ENCODE data around the gene KCNB1.

Gene KCNB1

GRCh38 chr20:49388744-49389143 is 93.7 kb downstream of the KCNB1 start:
- DNase-seq (ENCODE audit: low read depth): no peak

DNA sequence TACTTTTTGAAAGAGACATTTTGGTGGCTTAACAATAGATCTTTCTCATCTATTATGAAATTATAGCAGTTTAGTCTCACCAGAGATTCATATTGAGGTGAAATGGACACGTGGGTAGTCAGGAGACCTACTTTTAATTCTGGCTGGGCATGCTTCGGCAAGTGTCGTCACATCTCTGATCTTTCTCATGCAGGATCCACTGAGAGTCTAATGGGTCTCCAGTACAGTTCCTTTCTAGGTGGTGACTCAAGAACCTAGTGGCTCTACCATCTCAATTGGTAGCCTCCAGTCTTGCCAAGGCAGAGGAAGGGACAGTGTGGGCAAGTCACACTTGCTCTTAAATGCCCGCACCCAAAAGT is 94.9 kb downstream of the KCNB1 start:
- no peak for DNase-seq (ENCODE audit: low read depth)

DNA sequence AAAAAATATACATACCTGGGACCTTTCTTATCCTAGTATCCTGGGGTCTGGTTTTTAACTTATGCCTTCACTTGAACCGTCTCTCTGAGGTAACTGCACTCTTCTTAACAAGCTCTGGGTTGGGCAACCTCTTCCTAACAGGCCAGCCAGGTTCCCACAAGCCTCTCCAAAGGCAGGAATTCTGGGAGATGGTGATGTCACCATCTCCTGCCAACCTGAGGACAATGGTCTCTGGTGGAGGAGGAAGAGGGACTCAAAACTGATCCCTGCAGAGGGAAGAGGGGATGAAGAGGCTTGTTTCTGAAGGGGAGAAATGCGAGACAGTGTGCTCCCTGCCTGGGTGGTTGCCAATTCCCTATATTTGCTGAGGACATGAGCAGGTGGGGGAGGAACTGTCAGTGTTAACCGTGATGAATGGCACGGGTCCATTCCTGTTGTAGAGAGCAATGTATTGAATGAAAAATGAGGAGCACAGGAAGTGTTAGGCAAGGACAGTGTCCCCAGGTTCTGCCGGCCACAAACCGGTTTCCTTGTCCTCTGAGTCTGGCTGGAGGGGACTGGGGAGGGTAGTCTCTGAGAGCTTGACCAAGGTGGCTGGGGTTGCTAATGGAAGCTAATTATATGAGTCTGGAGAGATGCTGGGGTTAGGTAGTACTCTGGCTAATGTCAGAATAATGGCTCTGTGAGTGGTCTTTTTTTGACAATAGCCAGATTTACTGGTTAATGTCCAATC is 95.5 kb downstream of the KCNB1 start:
- DNase-seq (ENCODE audit: low read depth): no peak

DNA sequence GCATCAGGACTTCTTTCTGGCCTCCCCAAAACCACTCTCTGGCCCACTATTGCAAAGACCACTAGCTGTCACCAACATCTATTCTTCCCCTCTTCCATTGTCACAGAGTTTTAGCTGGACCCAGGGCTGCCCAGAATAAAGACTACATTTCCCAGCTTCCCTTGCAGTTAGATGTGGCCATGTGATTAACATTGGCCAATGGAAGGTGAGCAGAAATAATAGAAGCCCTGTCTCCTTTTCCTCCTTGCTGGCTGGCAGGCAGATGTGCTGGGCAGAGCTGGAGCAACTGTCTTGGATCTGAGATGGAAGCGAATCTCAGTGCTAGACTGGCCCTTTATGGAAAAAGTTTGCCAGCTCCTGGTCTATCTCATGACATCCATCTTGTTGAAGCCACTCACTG is 97.0 kb downstream of the KCNB1 start:
- DNase-seq (ENCODE audit: low read depth): peak; percentile 67

- DNase-seq (ENCODE audit: low read depth): peak; percentile 52
Observed at GRCh38 chr20:49384437-49385434, 97.7 kb downstream of the KCNB1 start.

DNA sequence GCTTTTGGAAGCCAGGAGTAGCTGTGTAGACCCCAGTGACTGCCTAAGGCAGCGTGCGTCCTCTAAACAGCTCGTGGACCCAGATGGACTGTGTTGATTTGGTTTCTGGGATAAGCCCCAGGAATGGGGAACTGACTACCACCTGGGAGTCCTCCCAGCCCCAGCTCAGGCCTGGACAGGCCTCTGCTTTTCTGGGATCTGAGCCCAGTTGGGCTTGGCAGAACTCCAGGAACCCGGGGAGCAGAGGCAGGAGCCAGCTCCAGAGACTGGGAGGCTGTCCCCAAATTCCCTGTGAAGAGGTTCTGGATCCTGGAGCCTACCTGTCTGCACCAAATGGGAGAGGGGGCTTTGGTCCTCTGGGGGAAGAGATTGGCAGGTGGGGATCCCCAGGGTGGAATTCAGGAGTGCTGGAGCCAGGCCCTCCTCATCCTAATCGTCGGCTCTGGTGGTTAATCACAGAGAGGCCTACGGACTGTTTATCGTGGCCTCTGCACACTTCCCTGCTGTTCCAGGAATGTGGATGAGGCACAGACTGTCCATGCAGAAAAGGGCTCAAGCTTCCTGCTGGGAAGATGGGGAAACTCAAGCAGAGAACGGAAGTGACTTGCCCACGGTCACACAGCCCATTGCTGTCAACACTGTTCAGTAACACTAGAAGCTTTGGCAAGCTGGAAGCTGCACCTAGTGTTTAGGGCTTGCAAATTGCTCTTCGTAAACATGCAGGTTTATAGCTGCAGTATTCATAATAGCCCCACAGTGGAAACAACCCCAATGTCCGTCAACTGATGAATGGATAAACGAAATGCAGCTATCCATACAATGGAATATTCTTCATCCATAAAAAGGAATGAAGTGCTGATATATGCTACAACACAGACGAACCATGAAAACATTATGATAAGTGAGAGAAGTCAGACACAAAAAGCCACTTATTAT is 100.6 kb downstream of the KCNB1 start:
- DNase-seq (ENCODE audit: low read depth): peak; percentile 52

- no peak for DNase-seq (ENCODE audit: low read depth)
Observed at GRCh38 chr20:49380337-49380780, 102.1 kb downstream of the KCNB1 start.

- DNase-seq (ENCODE audit: low read depth): no peak
Observed at GRCh38 chr20:49379338-49379737, 103.1 kb downstream of the KCNB1 start.

DNA sequence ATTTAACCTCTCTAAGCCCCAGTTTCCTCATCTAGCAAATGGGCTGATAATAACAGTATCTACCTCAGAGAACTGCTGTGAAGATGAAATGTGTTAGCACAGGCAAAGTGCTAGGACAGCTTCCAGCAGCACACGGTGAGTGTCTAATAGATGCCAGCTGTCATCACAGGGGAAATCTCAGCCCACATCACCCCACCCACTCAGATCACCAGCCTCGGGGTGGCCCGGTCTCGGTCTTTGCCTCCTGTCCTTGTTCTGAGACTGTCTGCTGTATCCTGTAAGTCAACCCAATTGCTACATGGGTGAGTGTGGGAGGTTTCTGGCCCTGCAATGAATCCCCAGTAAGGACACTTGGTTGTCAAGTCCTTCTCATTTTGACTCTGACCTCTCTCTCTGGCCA is 105.1 kb downstream of the KCNB1 start:
- no peak for DNase-seq (ENCODE audit: low read depth)

- no peak for DNase-seq (ENCODE audit: low read depth)
Observed at GRCh38 chr20:49375170-49375569, 107.3 kb downstream of the KCNB1 start.

DNA sequence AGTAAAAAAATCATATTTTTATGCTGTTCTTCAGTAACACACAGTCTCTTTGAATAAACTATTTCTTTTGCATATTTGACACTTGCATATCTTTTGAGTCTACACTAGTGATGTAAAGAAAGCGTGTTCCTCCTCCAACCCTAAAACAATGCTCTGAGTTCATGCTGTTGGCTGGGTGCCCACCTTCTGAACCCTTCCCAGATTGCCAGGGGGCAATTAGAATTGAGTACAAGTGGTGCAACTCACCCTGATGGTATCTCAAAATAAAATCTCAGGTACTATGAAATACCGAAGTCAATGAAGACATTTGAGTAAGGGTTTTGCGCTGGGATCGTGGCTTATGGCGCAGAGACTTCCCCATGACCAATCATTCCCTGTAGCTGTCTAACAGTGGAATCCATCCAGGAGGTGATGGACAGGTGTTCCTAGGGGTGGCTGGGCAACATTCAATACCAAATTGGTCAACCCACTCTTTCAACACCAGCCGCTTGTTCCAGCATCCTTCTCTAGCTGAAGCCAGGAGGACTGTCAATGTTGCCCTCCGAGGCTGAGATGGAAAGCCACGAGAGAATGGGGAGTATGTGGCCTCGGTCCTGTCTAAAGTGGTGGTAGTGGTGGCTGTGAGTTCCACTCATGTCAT is 110.3 kb downstream of the KCNB1 start:
- DNase-seq (ENCODE audit: low read depth): no peak

- DNase-seq (ENCODE audit: low read depth): no peak
Observed at GRCh38 chr20:49368596-49368995, 113.9 kb downstream of the KCNB1 start.

GRCh38 chr20:49367113-49367512 is 115.4 kb downstream of the KCNB1 start:
- DNase-seq (ENCODE audit: low read depth): no peak

GRCh38 chr20:49366687-49367086 is 115.8 kb downstream of the KCNB1 start:
- no peak for DNase-seq (ENCODE audit: low read depth)

GRCh38 chr20:49361862-49362660 is 120.4 kb downstream of the KCNB1 start:
- DNase-seq (ENCODE audit: low read depth): no peak

GRCh38 chr20:49360242-49360968 is 122.1 kb downstream of the KCNB1 start:
- DNase-seq (ENCODE audit: low read depth): no peak

DNA sequence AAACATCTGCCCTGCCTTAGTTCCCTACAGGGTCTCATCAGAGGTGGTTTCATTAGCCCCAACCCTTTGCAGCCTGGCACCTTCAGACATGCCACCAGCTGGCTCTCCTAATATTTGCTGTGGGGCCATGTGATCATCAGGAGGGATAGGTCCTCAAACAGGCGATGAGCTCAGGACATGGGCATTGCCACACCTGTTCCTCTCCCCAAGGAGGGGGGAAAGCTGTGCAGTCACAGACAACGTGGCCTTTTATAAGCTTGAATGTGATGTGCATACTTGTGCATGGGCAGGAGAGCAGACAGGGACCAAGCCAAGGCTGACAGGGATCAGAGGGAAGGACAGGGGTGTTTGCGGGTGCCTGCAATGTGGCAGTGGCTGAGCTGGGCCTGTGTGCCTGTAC is 125.8 kb downstream of the KCNB1 start:
- DNase-seq (ENCODE audit: low read depth): no peak

DNA sequence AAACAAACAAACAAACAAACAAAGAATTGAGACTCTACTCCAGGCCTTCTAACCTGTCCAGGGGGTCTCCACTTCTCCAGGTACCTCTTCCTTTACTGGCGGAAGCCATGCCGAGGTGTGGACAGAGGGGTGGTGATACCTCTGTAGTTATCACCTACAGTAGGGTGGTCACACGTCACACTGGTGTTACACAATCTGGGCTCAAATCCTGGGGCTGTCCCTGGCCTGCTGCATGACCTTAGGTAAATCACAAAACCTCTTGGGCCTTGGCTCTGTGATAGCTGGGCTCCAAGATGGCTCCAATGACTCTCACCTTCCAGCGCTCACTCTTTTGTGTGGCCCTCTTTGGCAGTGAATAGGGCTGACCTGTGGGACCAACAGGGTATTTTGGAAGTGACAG is 127.8 kb downstream of the KCNB1 start:
- no peak for DNase-seq (ENCODE audit: low read depth)

DNA sequence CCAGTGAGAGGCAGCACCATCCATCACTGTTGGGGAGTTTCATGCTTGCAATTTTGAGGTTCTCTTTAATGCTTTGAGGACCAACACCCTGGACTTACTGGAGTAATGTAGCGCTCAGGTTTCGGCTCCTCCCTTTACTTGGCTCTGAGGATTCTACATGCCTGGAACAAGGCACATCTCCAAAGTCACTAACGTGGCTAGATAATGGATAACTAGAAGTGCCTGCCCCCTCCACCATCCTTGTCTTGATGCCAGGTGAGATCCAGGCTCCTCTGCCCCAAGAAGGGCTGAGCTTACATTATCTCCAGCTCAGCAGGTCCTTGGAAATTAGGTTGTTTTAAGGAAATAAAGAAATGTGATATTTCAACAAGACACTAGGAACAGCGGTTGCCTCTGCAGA is 129.1 kb downstream of the KCNB1 start:
- DNase-seq (ENCODE audit: low read depth): no peak

- DNase-seq (ENCODE audit: low read depth): no peak
Observed at GRCh38 chr20:49352751-49353150, 129.7 kb downstream of the KCNB1 start.
